HCT116 (cell line): ENCODE measurements around the gene P2RY14.

Source experiments
- ATF3 ChIP-seq: IDR thresholded peaks from 2 replicates; pipeline ENCODE4 v1.6.1; 2012
- CEBPB ChIP-seq: IDR thresholded peaks from 2 replicates; pipeline ENCODE4 v1.6.1; 2012; ENCODE audit warnings: low read depth
- CTCF ChIP-seq, 3 experiments: fragments of 200-600 bp in 1 of 3; sonication (generic) in 1 of 3; IDR thresholded peaks in 2 of 3; conservative IDR thresholded peaks in 1 of 3; 2 replicates each; pipeline ENCODE4 v1.5.1; 2012 to 2017; ENCODE audit warnings: low read depth in 2 of 3, low read length in 2 of 3, antibody characterized with exemption in 1 of 3, borderline replicate concordance in 1 of 3, control low read depth in 1 of 3, mild to moderate bottlenecking in 1 of 3, mixed read lengths in 1 of 3, mixed run types in 1 of 3, moderate library complexity in 1 of 3; ENCODE audit not compliant: insufficient read depth in 1 of 3
- ELF1 ChIP-seq: IDR thresholded peaks from 2 replicates; pipeline ENCODE4 v1.6.1; 2012; ENCODE audit warnings: low read depth, borderline replicate concordance
- EZH2 ChIP-seq: fragments of 200-600 bp; sonication (generic); IDR thresholded peaks from 2 replicates; pipeline ENCODE4 v1.6.1; 2017; ENCODE audit warnings: antibody characterized with exemption, mixed run types
- EZH2phosphoT487 ChIP-seq: fragments of 200-600 bp; IDR thresholded peaks from 2 replicates; pipeline ENCODE4 v1.6.1; 2018; ENCODE audit warnings: antibody characterized with exemption, borderline replicate concordance
- FOSL1 ChIP-seq: IDR thresholded peaks from 2 replicates; pipeline ENCODE4 v1.6.1; 2012; ENCODE audit warnings: low read depth
- POLR2A ChIP-seq: IDR thresholded peaks from 2 replicates; pipeline ENCODE4 v1.7.0; 2011; ENCODE audit warnings: borderline replicate concordance; ENCODE audit not compliant: insufficient read depth, insufficient read length; ENCODE audit errors: extremely low read depth
- REST ChIP-seq: IDR thresholded peaks from 2 replicates; pipeline ENCODE4 v1.6.1; 2012; ENCODE audit warnings: low read depth
- TF ChIP-seq, protein P1 (sequence below): IDR thresholded peaks from 2 replicates; pipeline ENCODE4 v1.6.1; 2012

DNA sequence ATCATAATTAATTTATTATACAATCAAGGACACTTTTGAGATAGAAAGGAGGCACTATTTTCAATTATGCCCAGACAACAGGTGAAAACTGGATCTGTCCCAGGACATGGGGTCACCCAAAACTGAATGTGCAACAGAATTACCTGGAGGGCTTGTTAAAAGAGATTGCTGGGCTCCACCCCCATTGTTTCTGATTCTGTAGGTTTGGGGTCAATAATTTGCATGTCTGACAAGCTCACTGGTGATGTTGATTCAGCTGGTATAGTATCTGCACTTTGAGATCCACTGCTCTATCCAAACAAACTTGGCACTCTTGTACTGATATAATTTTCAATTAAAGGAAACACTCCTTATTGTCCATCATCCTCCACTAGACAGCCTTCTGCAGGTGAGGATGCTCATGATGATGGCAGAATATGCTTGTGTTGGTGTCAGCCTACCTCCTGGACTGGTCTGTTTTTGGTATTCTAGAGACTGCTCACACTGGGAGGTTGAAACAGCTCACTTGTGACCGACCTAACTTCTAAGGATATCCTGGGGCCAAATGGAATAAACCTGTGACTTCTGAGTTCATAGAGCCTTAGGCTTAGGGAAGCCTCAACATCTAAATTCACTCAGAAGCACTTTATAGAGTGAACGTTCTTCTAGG is 2.2 kb downstream of the P2RY14 start:
- no peak for TF ChIP-seq CTCF (IDR thresholded peaks at IDR 0.05 in 2 of 3, conservative IDR thresholded peaks at IDR 0.05 in 1 of 3; ENCODE audit: borderline replicate concordance in 1 of 3, insufficient read depth in 1 of 3, low read depth in 2 of 3, low read length in 2 of 3)
- no peak for TF ChIP-seq CEBPB
- no peak for TF ChIP-seq REST
- no peak for TF ChIP-seq POLR2A
- no peak for TF ChIP-seq EZH2phosphoT487
- no peak for TF ChIP-seq ELF1
- TF ChIP-seq ATF3: no peak
- TF ChIP-seq FOSL1: no peak
- TF ChIP-seq EZH2: no peak
- TF ChIP-seq, protein P1, sequence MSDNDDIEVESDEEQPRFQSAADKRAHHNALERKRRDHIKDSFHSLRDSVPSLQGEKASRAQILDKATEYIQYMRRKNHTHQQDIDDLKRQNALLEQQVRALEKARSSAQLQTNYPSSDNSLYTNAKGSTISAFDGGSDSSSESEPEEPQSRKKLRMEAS: no peak
